ENCODE results near the gene HNRNPU. TPM values are rescaled to one million over a fixed set of nuclear protein-coding genes. Genes with fewer than 3 reads are reported as not detected.

The HNRNPU gene
- total RNA-seq, 1 experiment from 2014 or later, result 536 TPM

DNA sequence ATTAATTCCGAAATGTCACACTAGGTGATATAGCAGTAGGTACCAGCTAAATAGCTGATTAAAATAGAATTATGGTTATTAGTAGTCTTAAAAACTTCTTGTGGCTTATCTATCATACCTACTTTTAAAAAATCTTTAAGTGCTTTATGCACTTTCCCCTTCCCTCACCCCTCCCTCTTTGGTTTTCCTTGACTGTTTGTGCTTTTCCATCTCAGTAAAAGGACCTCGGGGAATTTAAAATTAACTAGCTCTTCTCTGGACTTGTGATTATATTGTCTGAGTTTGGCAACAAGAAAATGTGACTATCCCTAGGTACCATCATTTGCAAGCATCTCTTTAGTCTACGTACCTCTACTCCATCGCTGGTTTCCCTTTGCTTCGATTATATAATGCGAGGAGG is 17.7 kb downstream of the HNRNPU start:
- ChIA-PET POLR2A (no interaction called here), CTCF (no interaction called here)
- Mint-ChIP-seq H3K4me3 (no peak overlapping the region), H3K9me3 (no peaks in the 10 kb centered on the region), H3K4me1 (no peaks in the 10 kb centered on the region), H3K36me3 (peaks cover 90% of the 10 kb centered on the region), H3K27ac (peak overlapping the region; percentile 77), H3K27me3 (ENCODE audit: low read depth) (no peaks in the 10 kb centered on the region)
- no peak for DNase-seq (ENCODE audit: low spot score)
- ATAC-seq, result no peak
- TF ChIP-seq, protein P1, sequence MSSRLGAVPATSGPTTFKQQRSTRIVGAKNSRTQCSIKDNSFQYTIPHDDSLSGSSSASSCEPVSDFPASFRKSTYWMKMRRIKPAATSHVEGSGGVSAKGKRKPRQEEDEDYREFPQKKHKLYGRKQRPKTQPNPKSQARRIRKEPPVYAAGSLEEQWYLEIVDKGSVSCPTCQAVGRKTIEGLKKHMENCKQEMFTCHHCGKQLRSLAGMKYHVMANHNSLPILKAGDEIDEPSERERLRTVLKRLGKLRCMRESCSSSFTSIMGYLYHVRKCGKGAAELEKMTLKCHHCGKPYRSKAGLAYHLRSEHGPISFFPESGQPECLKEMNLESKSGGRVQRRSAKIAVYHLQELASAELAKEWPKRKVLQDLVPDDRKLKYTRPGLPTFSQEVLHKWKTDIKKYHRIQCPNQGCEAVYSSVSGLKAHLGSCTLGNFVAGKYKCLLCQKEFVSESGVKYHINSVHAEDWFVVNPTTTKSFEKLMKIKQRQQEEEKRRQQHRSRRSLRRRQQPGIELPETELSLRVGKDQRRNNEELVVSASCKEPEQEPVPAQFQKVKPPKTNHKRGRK (CRISPR knock-in tag; IDR thresholded peaks at IDR 0.05; ENCODE audit: borderline replicate concordance), result no peak
- no peak for TF ChIP-seq MXD4 (CRISPR knock-in tag; IDR thresholded peaks at IDR 0.05; ENCODE audit: borderline replicate concordance)
- TF ChIP-seq HMGXB4 (CRISPR knock-in tag; IDR thresholded peaks at IDR 0.05), result no peak
- TF ChIP-seq, protein P2, sequence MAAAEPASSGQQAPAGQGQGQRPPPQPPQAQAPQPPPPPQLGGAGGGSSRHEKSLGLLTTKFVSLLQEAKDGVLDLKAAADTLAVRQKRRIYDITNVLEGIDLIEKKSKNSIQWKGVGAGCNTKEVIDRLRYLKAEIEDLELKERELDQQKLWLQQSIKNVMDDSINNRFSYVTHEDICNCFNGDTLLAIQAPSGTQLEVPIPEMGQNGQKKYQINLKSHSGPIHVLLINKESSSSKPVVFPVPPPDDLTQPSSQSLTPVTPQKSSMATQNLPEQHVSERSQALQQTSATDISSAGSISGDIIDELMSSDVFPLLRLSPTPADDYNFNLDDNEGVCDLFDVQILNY (CRISPR knock-in tag; IDR thresholded peaks at IDR 0.05), result no peak
- TF ChIP-seq USF1 (CRISPR knock-in tag; IDR thresholded peaks at IDR 0.05), result no peak
- no peak for TF ChIP-seq CDX4 (CRISPR knock-in tag; IDR thresholded peaks at IDR 0.05; ENCODE audit: borderline replicate concordance)
- no peak for TF ChIP-seq NFATC4 (CRISPR knock-in tag; IDR thresholded peaks at IDR 0.05)
- TF ChIP-seq, protein P3, sequence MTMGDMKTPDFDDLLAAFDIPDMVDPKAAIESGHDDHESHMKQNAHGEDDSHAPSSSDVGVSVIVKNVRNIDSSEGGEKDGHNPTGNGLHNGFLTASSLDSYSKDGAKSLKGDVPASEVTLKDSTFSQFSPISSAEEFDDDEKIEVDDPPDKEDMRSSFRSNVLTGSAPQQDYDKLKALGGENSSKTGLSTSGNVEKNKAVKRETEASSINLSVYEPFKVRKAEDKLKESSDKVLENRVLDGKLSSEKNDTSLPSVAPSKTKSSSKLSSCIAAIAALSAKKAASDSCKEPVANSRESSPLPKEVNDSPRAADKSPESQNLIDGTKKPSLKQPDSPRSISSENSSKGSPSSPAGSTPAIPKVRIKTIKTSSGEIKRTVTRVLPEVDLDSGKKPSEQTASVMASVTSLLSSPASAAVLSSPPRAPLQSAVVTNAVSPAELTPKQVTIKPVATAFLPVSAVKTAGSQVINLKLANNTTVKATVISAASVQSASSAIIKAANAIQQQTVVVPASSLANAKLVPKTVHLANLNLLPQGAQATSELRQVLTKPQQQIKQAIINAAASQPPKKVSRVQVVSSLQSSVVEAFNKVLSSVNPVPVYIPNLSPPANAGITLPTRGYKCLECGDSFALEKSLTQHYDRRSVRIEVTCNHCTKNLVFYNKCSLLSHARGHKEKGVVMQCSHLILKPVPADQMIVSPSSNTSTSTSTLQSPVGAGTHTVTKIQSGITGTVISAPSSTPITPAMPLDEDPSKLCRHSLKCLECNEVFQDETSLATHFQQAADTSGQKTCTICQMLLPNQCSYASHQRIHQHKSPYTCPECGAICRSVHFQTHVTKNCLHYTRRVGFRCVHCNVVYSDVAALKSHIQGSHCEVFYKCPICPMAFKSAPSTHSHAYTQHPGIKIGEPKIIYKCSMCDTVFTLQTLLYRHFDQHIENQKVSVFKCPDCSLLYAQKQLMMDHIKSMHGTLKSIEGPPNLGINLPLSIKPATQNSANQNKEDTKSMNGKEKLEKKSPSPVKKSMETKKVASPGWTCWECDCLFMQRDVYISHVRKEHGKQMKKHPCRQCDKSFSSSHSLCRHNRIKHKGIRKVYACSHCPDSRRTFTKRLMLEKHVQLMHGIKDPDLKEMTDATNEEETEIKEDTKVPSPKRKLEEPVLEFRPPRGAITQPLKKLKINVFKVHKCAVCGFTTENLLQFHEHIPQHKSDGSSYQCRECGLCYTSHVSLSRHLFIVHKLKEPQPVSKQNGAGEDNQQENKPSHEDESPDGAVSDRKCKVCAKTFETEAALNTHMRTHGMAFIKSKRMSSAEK (CRISPR knock-in tag; IDR thresholded peaks at IDR 0.05; ENCODE audit: borderline replicate concordance), result no peak
- TF ChIP-seq SP1 (CRISPR knock-in tag; conservative IDR thresholded peaks at IDR 0.05), result no peak
- TF ChIP-seq ZNF423 (CRISPR knock-in tag; IDR thresholded peaks at IDR 0.05), result no peak
- no peak for TF ChIP-seq RELA (CRISPR knock-in tag; IDR thresholded peaks at IDR 0.05; ENCODE audit: borderline replicate concordance)
- TF ChIP-seq ZNF232 (CRISPR knock-in tag; IDR thresholded peaks at IDR 0.05), result no peak

GRCh38 chr1:244844155-244845121 is 19.9 kb downstream of the HNRNPU start:
- H3K27ac Mint-ChIP-seq, result peak overlapping the region; percentile 85
- POLR2A ChIA-PET, result no interaction called here
- H3K4me1 Mint-ChIP-seq, result peaks cover 12% of the 10 kb centered on the region; the same call in 1 of the 2 replicates
- CTCF ChIA-PET, result no interaction called here
- H3K36me3 Mint-ChIP-seq, result peaks cover 70% of the 10 kb centered on the region
- no peak for DNase-seq (ENCODE audit: low spot score)
- H3K4me3 Mint-ChIP-seq, result no peak overlapping the region
- TF ChIP-seq, protein P4, sequence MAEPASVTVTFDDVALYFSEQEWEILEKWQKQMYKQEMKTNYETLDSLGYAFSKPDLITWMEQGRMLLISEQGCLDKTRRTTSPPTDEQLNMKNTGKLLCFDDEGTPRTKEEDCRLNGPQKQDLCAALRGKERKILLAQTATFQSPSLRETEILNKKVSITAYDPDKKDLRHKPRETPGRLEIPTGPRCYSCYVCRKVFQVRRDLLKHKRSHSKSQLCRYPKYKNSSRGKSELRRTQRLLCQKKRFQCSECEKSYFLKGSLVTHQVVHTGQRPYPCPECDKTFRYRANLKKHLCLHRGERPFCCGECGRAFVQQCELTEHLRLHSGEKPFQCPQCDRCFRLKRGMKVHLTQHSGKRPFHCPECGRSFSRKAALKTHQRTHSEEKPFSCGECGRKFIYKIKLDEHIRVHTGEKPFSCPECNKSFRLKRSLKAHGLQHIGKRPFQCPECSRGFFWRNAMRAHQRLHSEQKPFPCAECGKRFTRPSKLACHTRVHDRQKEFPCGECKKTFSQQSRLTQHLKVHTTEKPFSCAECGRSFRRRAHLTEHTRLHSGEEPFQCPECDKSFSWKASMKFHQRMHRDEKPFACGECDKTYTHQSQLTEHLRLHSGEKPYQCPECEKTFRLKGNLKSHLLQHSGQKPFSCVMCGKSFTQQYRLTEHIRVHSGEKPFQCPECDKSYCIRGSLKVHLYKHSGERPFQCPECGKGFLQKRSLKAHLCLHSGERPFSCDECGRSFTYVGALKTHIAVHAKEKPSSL (CRISPR knock-in tag; conservative IDR thresholded peaks at IDR 0.05), result 0 out of 2 replicates have a peak, but pooled peaks have one; percentile 26
- TF ChIP-seq, protein P5, sequence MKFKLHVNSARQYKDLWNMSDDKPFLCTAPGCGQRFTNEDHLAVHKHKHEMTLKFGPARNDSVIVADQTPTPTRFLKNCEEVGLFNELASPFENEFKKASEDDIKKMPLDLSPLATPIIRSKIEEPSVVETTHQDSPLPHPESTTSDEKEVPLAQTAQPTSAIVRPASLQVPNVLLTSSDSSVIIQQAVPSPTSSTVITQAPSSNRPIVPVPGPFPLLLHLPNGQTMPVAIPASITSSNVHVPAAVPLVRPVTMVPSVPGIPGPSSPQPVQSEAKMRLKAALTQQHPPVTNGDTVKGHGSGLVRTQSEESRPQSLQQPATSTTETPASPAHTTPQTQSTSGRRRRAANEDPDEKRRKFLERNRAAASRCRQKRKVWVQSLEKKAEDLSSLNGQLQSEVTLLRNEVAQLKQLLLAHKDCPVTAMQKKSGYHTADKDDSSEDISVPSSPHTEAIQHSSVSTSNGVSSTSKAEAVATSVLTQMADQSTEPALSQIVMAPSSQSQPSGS (CRISPR knock-in tag; IDR thresholded peaks at IDR 0.05; ENCODE audit: borderline replicate concordance, low read depth), result no peak
- TF ChIP-seq FOXJ3 (CRISPR knock-in tag; IDR thresholded peaks at IDR 0.05; ENCODE audit: borderline replicate concordance) (no peak), EMX1 (CRISPR knock-in tag; IDR thresholded peaks at IDR 0.05) (0 out of 2 replicates have a peak, but pooled peaks have one; percentile 49)
- ATAC-seq, result no peak
- no peaks in the 10 kb centered on the region for H3K9me3 Mint-ChIP-seq
- no peaks in the 10 kb centered on the region for H3K27me3 Mint-ChIP-seq (ENCODE audit: low read depth)

All from WTC11 (cell line).